ENCODE data around the gene GRB10.

GRB10 gene

DNA sequence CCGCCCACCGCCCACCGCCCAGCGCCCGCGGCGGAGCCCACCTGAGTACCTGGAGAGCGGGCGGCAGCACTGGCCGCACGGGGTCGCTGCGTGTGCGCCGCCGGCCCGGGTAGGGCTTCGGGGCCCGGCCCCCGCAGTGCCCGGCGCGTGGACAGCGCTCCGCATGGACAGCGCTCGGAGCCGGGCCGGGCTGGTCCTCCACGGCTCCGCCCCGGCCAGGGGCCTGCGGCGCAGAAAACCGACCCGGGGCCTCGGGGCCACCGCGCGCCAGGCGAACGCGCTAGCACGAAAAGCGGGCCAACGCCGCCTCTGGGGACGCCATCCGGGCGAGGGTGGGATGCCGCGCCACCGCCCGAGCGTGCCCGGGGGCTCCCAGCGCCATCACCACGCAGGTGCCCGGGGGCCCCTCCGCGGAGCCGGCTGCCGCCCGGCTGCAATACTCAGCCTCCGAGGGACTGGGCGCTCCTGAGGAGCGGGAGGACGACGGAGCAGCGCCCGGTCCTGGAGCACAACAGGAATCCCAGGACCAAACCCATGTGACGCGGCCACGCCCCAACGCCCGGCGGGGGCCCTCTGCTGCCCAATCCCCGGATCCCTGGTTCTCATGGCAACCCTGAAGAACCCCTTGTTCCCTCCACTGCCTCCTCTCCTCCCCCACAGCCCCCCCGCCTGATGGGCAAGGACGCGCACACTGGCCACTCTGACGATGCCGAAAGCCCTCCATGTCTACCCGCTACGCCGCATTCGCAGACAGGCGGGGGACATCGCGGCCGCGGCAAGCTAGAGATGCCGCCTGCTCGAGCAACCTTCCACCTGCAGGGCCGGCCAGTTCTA, at the start of gene GRB10:
TSS of gene GRB10 (minus strand) at position 522 of the 834 bp plus-strand sequence. CDS start 50,574 bp downstream, outside the sequence.
- DNase-seq, result peak; percentile 68

- DNase-seq, result no peak
Observed at GRCh38 chr7:50828801-50829200, 46.1 kb upstream of the GRB10 start.

DNA sequence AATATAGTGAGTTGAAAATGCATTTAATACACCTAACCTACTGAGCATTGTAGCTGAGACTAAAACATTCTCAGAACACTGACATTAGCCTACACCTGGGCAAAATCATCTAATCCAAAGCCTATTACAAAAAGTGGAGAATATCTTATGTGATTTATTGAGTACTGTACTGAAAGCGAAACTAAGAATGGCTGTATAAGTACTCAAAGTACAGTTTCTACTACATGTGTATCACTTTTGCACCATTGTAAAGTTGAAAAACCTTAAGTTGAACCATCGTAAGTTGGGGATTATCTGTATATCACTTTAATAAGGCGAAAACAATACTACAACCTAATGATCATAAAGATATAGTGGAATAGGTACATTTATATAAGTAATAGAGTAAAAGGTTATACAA, 45.4 kb upstream of the GRB10 start:
- DNase-seq, result no peak

DNA sequence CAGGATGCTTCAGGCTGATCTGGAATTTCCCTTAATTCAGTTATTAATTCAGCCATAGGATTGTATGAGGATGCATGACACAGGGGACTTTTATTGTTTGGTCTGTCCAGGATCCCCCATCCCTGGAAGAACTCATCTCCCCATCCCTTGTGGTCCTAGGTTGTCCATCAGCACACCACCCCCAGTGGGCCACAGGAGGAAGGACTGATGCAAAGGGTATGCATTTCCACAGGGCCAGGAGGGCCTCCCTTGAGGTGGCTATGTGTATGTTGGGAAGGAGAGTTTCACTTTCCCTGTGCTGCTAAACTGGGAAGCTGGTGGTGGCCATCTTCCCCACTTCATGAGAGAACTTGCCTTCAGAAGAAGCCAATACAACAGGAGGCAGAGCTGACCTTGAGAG, 44.6 kb upstream of the GRB10 start:
- DNase-seq, result no peak

- no peak for DNase-seq
Observed at GRCh38 chr7:50826371-50827172, 43.9 kb upstream of the GRB10 start.

- no peak for DNase-seq
Observed at GRCh38 chr7:50825465-50825864, 42.8 kb upstream of the GRB10 start.

- no peak for DNase-seq
Observed at GRCh38 chr7:50824882-50825281, 42.2 kb upstream of the GRB10 start.

DNA sequence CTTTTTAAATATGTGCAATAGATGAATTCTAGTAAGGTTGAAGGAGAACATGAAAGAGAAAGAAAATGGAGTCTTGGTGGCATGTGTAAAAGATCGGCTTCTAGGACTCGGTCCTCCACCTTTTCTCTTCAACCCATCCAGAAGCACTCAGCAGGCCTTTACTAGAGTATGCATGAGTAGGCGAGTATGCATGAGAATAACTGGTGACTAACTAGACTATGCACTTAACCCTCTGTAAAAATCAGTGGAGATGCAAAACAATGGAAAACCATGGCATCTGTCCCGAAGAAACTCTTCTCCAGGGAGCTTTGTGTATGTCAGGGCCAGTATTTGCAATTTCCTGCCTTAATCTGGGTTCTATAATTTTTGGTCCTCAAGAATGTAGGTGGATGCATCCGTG, 40.0 kb upstream of the GRB10 start:
- no peak for DNase-seq

- DNase-seq, result no peak
Observed at GRCh38 chr7:50822110-50822509, 39.4 kb upstream of the GRB10 start.

GRCh38 chr7:50821457-50822008, 38.8 kb upstream of the GRB10 start:
- peak; percentile 4 for DNase-seq

GRCh38 chr7:50818324-50818723, 35.6 kb upstream of the GRB10 start:
- DNase-seq, result no peak

DNA sequence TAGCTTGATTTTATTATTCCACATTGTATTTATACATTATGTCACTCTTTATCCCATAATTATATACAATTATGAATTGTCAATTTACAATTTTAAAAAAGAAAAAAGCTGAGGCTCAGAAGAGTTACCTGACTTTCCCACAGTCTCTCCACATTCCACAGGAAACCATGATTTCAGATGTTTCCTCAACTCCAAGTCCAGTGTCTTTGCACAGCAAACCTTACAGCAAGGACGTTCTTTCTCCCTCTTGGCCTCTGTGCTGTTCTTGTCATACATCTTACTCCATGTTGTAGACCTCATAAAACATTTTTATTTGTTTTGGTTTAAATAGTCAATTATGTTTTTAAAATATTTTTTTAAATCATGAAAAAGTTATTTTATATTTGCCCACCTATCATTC, 34.9 kb upstream of the GRB10 start:
- DNase-seq, result no peak

- DNase-seq, result no peak
Observed at GRCh38 chr7:50815138-50815537, 32.4 kb upstream of the GRB10 start.

GRCh38 chr7:50814166-50814565, 31.5 kb upstream of the GRB10 start:
- DNase-seq, result no peak

- DNase-seq, result no peak
Observed at GRCh38 chr7:50812841-50813475, 30.3 kb upstream of the GRB10 start.

DNA sequence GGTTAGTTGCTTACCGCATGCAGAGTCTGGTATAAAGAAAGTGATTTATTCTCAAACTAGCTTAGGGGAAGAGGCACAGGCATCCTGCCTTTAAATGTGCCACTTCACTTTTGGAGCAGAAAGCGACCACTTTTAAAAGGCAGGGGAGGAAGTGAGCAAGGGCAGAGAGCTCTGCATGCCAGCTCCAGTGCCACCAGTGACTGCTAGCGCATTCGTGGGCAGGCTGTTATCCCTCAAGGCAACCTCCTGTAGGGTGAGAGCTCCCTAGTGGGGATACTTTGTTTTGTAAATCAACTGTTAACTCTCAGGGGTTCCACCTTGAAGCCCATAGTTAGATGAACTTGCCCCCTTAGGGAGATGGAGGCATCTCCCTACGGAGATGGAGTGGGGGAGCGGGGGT, 29.4 kb upstream of the GRB10 start:
- no peak for DNase-seq

DNA sequence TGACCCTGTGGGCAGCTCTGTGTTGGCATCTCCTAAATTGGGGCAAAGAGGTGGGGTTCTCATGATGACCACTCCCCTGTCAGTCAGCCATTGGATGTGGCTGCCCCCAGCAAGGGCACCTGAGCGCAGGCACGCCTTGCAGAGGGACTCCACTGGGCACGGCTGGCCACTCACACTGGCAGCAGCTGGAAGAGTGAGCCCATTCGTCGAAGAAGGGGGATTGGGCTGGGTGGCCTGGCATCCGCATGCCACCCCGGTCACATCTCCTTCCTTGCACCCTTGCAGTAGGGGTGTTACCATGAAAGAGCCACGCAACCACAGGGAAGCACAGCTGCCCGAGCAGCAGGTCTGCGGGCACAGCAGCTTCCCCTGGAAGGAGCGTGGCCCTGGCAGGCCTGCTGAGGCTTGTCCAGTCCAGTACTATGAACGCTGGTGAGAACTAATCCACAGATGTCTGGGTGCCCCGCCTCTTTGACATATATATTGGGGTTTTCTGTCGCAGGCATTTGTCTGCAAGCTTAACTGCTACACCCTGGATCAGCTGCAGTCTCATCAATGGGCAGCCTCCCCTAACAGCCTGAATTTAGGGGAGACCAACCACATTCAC, 25.7 kb upstream of the GRB10 start:
- no peak for DNase-seq

DNA sequence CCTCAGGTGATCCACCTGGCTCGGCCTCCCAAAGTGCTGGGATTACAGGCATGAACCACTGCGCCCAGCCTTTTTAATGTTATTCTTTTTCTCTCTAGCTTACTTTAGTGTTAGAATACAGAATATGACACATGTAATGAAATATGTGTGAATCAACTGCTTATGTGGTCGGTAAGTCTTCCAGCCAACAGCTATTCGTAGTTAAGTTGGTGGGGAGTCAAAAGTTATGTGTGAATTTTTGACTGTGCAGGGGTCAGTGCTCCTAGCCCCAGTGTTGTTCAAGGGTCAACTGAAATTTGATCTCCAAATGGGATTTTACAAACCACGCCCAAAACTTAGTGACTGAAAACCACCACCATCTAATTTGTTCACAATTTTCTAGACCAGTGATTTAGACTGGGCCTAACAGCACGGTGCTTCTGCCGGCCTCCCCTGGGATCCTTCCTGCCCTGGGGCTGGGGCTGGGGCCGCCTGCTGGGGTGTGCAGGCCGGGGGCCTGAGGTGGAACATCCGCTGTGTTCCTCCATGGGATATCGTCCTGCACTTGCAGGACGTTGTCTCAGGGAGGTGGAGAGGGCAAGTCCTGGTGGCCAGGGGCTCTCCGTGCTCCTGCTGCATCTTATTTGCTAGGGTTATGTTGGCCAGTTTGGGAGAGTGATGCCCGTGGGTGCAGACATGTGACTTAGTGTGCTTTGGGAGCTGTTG, 24.5 kb upstream of the GRB10 start:
- no peak for DNase-seq

- DNase-seq, result peak; percentile 47
Observed at GRCh38 chr7:50806143-50806542, 23.4 kb upstream of the GRB10 start.

- DNase-seq, result peak; percentile 88
Observed at GRCh38 chr7:50805447-50806125, 22.9 kb upstream of the GRB10 start.
